HG03469 (cell line): ENCODE measurements around the gene VWF.
"Not testable (repeated sequence)": the region's sequence is repeated elsewhere in the genome, so short reads cannot be mapped to it uniquely, and the experiment has no call there.

ENCODE experiments used
- ATAC-seq: cut with Tn5 transposase; IDR thresholded peaks from one replicate; pipeline ENCODE4 v1.9.1; 2021; ENCODE audit warnings: mild to moderate bottlenecking, moderate library complexity, moderate number of reproducible peaks; ENCODE audit not compliant: unreplicated experiment

Gene VWF

DNA sequence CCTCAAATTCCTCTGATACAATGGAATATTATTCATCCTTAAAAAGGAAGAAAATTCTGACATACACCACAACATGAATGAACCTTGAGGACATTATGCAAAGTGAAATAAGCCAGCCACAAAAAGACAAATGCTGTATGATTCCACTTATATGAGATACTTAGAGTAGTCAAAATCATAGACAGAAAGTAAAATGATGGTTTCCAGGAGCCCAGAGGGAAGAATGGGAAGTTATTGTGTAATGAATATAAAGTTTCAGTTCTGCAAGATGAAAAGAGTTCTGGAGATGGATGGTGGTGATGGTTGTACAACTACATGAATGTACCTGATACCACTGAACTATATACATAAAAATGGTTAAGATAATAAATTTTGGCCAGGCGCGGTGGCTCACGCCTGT is 18.3 kb downstream of the VWF start:
- ATAC-seq, result no peak

DNA sequence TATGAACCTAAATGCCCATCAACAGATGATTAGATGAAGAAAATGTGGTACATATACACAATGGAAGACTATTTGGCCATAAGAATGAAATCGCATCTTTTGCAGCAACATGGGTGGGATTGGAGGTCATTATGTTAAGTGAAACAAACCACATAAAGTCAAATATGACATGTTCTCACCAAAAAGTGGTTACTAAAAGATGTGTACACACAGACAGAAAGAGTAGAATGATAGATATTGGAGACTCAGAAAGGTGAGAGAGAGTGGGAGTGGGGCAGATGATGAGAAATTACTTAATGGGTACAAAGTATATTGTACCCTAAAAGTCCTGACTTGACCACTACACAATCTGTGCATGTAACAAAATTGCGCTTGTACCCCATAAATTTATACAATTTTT is 19.6 kb downstream of the VWF start:
- no peak for ATAC-seq

DNA sequence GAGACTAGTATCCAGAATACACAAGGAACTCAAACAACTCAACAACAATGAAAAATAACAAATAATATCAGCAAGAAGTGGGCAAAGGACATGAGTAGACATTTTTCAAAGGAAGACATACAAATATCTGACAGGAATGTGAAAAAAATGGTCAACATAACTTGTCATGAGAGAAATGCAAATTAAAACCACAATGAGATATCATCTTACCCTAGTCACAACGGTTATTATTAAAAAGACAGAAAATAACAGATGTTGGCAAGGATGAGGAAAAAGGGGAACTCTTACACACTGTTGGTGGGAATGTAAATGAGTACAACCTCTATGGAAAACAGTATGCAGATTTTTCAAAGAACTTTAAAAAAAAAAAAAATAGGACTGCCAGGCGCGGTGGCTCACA is 20.4 kb downstream of the VWF start:
- no peak for ATAC-seq

DNA sequence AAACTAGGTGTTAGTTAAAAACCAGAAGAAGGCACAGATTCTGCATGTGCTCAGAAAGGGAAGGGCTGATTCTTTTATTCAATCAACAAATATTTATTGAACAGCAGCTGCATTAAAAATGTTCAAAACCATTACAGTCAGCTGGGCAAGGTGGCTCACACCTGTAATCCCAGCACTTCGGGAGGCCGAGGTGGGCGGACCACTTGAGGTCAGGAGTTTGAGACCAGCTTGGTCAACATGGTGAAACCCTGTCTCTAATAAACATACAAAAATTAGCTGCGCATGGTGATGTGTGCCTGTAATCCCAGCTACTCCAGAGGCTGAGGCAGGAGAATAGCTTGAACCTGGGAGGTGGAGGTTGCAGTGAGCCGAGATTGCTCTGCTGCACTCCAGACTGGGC is 22.4 kb downstream of the VWF start:
- ATAC-seq, result not testable (repeated sequence)

DNA sequence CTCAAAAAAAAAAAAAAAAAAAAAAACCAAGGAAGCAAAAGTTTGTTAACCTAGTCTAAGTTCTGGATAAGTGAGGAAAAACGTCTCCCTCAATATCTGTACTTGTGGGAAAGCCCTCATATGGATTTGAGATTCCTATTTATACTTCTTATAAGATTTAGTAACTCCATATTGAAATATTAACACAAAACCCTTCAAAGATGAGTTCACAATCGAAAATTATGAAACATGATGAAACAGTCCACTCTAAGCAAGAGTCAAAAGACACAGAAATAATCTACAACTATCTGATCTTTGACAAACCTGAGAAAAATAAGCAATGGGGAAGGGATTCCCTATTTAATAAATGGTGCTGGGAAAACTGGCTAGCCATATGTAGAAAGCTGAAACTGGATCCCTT is 25.2 kb downstream of the VWF start:
- no peak for ATAC-seq

DNA sequence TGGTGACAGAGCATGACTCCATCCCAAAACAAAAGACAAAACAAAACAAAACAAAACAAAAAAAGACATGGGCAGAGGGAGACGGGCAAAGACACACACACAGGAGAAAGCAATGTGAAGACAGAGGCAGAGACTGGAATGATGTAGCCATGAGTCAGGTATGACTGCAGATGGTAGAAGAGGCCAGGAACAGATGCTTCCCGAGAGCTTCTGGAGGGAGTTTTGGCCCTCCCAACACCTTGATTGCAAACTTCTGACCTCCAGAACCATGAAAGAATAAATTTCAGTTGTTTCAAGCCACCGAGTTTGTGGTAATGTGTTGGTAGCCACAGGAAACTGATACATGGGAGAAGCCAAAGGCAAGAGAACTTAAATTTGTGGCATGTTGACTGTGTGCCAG is 27.1 kb downstream of the VWF start:
- no peak for ATAC-seq

DNA sequence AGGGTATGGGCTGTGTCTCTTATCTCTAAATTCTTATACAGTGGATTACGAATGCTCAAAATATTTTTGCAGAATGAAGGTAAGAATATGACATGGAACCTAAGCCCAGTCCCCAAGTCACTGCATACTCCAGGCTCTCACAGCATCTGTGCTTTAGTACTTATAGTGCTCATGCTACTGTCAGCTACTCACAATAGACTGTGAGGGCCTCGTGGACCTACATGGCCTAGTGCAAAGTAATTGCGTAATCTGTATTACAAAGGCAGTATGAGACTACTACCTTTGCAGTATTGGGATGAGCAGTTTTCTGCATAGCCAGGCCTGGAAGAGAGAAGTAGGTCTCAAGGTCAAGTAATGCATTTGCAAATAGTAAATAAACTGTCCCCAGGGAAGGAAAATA is 27.9 kb downstream of the VWF start:
- ATAC-seq, result no peak

DNA sequence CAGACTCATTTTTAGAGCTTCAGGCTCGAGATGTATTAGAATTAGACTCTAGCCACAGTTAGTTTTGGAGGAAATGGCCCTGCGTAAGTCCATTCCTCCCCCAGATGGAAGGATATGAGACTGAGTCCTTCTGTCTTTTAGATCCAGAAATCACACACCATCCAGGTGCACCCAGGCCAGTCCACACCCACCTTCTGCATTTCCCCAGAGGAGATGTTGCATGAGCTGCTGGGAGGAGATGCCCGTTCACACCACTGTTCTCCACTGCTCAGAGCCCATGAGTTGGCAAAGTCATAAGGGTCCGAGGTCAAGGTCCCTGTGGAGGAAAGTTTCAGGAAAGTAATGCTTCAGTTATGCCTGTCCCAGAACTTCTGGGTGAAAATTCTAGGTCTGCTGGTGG is 29.2 kb downstream of the VWF start:
- ATAC-seq, result no peak

DNA sequence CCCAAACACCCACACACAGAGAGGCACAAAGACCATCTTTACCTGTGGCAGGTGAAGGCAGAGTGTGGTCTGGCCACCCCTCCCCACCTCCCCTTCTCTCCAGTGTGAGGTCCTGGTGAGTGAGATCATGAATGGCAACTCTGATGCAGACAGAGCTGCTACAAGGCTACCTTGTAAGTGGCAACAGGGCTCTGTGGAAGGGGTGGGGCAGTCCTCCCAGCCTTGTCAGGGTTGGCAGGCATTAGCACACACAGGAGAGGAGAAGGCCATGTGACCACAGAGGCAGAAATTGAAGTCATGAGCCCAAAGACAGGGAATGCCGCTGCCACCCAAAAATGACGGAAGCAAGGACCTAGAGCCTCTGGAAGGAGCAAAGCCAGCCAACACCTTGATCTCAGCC is 30.7 kb downstream of the VWF start:
- no peak for ATAC-seq

DNA sequence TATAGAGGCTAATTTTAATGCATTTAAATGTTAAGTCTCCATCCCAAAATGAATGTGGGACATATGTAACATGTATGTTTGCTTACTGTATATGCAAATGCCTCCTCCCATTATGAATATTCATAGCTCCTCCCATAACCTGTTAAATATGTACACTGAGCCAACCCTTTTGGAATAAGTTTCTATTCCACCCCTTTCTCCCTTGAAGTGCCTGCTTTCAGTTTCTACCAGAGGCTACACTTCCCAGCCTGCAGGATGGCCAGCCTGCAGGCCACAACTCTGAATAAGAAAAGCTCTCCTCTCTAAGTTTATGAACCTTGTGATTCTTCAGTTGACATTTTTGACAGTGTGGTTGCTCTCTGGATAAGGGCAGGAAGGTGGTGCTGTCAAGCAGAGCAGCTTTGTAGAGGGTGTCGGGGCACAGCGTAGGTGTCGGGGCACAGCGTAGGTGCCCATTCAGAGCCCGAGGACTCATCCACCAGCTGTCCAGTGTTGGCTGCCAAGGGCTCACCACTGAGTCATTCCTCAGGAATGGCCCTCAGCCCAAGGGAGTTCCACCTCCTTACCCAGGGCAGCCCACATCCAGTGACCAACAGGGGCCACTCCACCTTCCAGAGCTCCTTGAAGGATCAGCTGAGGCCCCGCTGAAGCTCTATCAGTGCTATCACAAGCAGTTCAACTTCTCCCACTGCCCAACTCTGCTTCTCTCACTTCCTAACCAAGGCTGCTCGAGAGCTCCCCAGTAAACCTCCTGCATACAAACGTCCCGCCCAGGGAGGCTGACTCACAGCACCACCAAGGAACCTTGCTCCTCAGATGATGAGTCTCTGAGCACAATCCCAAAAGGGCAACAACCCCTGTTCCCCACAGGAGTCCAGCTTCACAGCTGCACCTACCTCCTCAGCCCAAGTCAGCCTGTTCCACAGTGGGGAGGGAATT is 31.4 kb downstream of the VWF start:
- ATAC-seq, result no peak

DNA sequence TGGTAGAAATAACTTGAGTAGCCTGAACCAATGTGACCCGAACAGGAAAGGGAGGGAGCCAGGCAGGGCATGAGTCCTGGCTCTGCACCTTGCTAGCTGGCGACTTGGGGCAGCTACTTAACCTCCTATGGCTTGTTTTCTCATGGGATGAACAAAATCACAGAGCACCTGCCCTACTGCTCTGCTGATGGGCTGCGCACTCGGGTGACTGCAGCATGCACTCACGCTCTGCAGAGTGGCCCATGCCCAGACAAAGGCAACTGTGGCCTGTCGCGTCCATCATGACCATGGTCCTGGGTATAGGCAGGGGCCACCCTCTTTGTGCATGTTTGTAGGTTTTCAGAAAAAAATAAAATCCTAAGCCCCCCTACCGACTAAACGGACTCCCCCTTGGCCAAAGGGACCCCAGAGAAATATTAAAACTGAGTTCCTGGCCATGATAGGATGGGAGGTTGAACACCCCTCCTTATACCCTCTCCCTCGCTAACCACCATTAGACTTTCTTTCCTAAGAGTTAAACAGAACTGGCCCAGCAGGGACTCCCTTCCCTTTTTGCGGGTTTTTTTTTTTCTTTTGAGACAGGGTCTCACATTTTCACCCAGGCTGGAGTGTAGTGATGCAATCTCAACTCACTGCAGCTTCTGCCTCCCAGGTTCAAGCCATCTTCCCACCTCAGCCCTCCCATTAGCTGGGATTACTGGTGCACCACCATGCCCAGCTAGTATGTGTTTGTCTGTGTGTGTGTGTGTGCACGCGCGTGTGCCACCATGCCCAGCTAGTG is 32.5 kb downstream of the VWF start:
- no peak for ATAC-seq

DNA sequence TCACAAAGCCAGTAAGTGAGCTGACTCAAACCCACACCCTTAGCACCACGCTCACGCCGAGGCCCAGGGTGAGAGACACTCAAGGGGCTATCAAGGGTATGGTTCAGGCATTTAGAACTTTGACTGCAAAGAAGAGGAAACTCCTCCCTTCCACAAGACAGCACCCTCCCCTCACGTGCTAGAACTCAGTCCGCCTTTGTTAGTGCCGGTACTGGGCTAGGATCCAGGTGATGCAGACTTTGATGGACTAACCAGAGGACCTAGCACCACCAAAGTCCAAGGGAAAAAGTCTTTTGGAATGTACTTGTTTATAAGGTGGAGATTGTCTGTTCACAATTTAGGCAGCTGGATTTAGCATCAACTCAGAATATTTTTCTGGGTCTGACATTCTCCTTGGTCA is 33.7 kb downstream of the VWF start:
- ATAC-seq, result no peak

DNA sequence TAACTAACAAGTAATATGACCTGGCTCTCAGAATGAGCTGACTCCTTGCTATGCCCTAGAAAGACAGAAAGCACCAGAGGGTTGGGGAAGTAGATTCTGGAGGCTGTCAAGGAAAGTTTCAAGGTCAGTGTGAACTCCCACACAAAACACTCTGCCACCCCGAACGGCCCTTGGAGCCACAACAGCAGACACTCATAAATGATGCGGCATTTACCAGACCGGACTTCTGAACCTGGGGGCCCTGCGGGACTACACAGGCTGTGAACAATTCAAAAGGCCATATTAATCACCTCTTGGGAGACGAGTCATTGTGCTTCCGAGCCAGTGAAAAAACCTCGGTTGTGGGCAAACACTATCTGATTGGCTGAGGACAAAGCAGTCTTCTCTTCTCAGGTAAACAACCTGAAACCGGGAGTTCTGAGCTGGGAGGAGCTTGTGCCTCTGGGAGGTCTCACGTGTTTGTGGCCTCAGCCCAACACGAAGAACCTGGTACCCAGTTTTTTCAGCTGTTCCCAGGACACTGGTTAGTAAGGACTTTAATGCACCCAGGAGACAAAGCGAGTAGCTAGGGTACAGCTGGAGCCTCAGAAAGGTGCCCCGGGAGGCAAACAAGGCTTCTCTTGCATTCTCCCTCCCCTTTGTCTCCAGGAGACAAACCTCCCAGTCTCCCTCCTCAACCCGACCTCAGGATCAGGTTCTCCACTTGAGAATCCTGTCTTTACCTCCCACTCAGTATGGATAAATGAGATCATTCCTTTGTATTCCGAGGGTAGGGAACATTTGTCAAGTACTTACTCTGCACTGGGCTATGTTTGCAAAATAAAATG is 35.3 kb downstream of the VWF start:
- no peak for ATAC-seq

DNA sequence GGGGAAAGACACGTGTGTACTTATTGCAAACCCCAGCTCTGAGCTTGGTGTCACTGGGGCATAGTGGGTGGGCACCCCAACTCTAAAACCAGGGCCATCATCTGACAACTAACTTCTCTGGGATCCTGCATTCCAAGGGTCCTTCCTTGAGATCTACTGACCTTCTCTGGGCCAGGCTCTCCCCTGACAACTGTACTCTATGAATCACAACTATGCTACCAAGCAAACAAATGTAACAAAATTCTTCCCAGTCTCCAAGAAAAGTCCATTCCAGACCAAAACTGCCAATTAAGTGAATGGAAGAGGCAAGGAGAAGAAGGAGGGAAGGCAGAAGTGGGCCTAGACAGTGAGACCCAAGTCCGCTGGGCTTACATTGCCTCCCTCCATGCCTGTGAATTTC is 38.2 kb downstream of the VWF start:
- no peak for ATAC-seq

DNA sequence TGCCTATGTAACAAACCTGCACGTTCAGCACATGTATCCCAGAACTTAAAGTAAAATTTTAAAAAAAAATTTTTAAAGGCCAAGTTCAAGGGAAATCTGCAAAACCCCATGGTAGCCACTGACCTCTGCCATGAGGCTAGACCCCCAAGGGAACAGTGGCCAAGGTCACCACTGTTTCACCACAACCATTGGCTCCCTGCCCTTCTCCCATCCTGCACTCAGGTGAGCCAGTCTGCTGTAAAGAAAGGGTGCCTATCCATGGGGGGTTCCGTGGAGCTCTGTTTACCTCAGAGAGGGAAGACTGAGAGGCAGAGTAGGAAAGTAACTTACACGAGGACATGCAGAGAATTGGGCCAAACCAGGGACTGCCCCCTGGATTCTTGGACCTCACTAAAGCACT is 38.6 kb downstream of the VWF start:
- ATAC-seq, result no peak

DNA sequence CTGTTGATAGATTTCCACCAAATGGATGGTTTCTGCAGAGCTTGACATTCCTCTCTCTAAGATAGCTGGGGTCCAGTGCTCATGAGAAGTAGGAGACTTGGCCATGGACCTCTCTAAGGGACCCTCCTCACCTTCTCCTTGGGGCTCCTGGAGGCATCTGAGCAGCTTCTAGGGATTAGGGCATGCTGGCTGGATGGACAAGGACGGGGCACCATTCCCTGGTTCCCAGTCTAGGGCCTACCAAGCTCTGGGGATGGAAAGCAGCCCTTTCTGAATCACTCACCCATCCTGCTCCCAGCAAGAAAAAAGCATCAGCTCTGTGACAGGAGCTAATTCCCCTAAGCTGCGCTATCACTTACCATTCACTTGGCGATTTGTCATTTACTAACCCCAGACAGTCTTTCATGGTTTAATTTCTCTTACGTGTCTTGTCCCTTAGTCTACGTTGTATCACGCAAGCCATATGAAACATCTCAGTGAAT is 39.5 kb downstream of the VWF start:
- no peak for ATAC-seq

DNA sequence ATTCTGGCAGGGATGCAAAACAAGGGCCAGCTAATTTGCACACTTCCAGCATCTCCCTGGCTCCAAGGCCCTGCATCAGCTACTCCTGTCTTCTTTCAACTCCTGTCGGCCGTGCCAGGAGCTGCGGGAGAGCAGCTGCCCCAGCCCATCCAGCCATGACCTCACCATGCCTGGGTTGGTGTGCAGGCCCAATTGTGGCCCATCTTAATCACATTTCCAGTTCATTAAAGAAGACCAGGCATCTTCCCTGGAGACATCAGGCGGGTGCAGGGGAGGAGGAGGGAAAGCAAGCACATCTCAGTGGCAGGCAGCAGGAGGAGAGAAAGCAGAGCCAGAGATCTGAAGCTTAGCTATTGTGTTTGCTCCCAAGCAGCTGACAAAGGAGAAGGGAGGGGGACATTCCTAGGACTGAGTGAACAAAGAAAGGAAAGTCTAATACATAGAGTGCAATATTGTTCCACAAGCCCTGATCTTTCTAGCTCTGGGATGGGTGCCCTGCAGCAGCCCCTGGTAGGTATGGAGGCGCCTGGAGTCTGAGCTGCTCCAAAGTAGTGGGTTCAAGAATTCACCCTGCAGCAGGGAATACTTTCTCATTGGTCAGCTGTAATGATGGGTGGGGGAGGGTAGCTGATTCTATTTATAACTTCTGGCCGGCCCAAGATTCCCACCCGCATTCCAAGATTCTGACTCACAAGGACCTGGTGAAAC is 40.1 kb downstream of the VWF start:
- no peak for ATAC-seq

DNA sequence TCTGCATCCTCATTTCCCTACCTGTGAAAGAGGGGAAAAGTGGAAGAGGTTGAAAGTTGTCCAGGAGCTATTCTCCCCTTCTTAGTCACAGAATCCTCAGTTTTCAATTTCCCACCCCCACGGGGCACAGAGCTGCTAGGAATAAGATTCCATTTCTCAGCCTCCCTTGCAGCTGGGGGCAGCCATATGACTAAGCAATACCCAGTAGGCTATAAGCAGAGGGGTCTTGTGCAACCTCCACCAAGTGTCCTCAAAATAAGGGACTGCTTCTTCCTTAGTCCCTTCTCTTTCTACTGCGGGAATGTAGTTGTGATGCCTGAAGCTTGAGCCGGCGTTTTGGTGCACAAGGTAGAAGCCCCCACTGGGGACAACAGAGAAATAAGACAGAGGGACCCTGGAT is 40.9 kb downstream of the VWF start:
- ATAC-seq, result no peak

DNA sequence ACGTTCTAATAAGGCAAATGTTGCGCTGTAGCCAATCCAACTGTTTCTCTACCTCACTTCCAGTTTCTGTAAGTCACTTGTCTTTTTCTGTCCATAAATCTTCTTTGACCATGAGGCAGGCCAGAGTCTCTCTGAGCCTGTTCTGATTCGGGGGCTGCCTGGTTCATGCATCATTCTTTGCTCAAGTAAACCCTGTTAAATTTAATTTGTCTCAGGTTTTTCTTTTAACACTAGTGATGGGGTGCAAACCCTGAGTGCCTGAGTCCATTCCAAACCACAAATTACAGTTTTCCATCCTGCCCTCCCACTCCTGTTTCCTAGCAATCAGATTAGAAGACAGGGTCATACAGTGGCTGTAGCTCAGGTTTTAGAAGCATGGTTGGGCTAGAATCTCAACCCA is 41.9 kb downstream of the VWF start:
- no peak for ATAC-seq
